Activated naive CD4-positive, alpha-beta T cell treated with anti-CD3 and anti-CD28 coated beads for 36 hours (primary cell): Measurements from ENCODE around the gene FGGY. TPM values are rescaled to one million over a fixed set of nuclear protein-coding genes. Genes with fewer than 3 reads are reported as not detected.

Experiments
- CTCF ChIA-PET: fragments of 350-600 bp; sonication (Branson Sonifier 250); formaldehyde crosslinking; loops from one replicate; lab custom pipeline; 2021; ENCODE audit warnings: antibody characterized with exemption; lab: Charles Lee
- DNase-seq: peaks from one replicate; pipeline ENCODE4 v3.0.0-alpha.2; 2020
- H3K27ac Mint-ChIP-seq: one replicate; pipeline ENCODE4 v1.8.0; 2021; ENCODE audit warnings: mild to moderate bottlenecking, mixed read lengths
- H3K27me3 Mint-ChIP-seq: one replicate; pipeline ENCODE4 v1.8.0; 2021; ENCODE audit warnings: low read depth, mixed read lengths
- H3K36me3 Mint-ChIP-seq: one replicate; pipeline ENCODE4 v1.8.0; 2021; ENCODE audit warnings: low read depth, mixed read lengths
- H3K4me1 Mint-ChIP-seq: one replicate; pipeline ENCODE4 v1.8.0; 2021; ENCODE audit warnings: low read depth, mixed read lengths
- H3K4me3 Mint-ChIP-seq: one replicate; pipeline ENCODE4 v1.8.0; 2021; ENCODE audit warnings: mild to moderate bottlenecking, moderate library complexity, mixed read lengths
- H3K9me3 Mint-ChIP-seq: one replicate; pipeline ENCODE4 v1.8.0; 2021; ENCODE audit warnings: mixed read lengths
- intact Hi-C: fragments of 100-400 bp; cut with micrococcal nuclease; formaldehyde crosslinking; loops from one replicate; pipeline ENCODE4 v1.15.1; 2023
- total RNA-seq, 2 experiments: library from RNA; stranded (reverse); gene quantifications; one replicate each; pipeline ENCODE4 v1.2.3, GENCODE V29; 2021

FGGY gene
- total RNA-seq, 2 experiments from 2014 or later, result 9.8 to 10.9 TPM

DNA sequence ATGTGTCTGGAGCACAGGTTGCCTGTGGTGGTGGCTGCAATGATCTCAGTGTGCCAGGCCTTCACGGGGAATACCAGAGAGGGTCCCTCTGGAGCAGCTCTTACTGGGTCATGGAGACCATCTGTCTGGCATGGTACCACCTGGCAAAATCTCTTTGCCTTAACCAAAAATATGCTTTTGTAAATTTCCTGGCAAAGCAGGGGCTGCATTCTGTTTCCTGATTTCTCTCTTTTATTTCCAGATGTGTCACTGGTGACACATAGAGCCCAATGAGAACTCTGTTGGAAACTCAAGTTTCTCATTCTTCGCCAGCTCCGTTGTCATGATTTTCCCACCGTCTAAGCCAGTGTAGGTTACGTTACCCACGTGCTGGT is 136.5 kb downstream of the FGGY start:
- Mint-ChIP-seq H3K27me3 (no peaks in the 10 kb centered on the region), H3K4me1 (peaks cover 17% of the 10 kb centered on the region), H3K9me3 (no peaks in the 10 kb centered on the region), H3K27ac (no peak overlapping the region), H3K4me3 (no peak overlapping the region), H3K36me3 (no peaks in the 10 kb centered on the region)
- intact Hi-C loops, result loop anchor here (5.0 kb wide), 1 partner anchor 101 kb away; no protein-coding TSS in a partner anchor
- no peak for DNase-seq
- CTCF ChIA-PET, result no interaction called here

- no peaks in the 10 kb centered on the region for H3K9me3 Mint-ChIP-seq
- intact Hi-C loops, result loop anchor here (5.0 kb wide), 1 partner anchor 102 kb away; no protein-coding TSS in a partner anchor
Observed at GRCh38 chr1:59434336-59434735, 137.4 kb downstream of the FGGY start.

DNA sequence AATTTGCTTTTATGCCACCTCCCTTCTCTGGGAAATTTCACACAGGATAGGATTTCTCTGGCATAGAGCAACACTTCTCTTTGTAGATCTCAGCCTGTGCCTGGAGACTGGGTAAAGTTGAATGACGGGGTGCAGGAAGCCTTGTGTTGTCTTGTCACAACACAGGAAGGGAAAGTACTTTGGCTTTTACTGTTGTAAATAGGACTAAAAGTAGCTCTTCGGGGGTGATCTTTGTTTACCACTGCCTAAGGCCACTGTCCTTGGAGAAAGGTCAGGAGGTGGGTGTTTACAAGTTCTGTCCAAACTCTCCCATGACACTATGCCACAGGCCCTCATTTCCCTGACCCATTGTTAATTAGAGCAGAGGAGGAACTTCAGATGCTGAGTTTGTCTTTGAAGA is 139.7 kb downstream of the FGGY start:
- Mint-ChIP-seq H3K4me3 (no peak overlapping the region), H3K9me3 (no peaks in the 10 kb centered on the region), H3K36me3 (no peaks in the 10 kb centered on the region), H3K27ac (no peak overlapping the region), H3K27me3 (no peaks in the 10 kb centered on the region), H3K4me1 (peaks cover 17% of the 10 kb centered on the region)
- DNase-seq, result no peak
- CTCF ChIA-PET, result no interaction called here
- intact Hi-C loops, result no loop called here

More at GRCh38 chr1:59434336-59434735, 137.4 kb downstream of the FGGY start:
- CTCF ChIA-PET, result no interaction called here
- Mint-ChIP-seq H3K4me3 (no peak overlapping the region), H3K4me1 (peaks cover 17% of the 10 kb centered on the region), H3K27ac (no peak overlapping the region), H3K36me3 (no peaks in the 10 kb centered on the region), H3K27me3 (no peaks in the 10 kb centered on the region)
- no peak for DNase-seq

GRCh38 chr1:59438058-59438560 is 141.2 kb downstream of the FGGY start:
- Mint-ChIP-seq H3K9me3 (no peaks in the 10 kb centered on the region), H3K36me3 (no peaks in the 10 kb centered on the region), H3K27me3 (no peaks in the 10 kb centered on the region), H3K4me1 (peaks cover 5% of the 10 kb centered on the region), H3K27ac (no peak overlapping the region), H3K4me3 (no peak overlapping the region)
- CTCF ChIA-PET, result no interaction called here
- DNase-seq, result no peak
- intact Hi-C loops, result no loop called here

DNA sequence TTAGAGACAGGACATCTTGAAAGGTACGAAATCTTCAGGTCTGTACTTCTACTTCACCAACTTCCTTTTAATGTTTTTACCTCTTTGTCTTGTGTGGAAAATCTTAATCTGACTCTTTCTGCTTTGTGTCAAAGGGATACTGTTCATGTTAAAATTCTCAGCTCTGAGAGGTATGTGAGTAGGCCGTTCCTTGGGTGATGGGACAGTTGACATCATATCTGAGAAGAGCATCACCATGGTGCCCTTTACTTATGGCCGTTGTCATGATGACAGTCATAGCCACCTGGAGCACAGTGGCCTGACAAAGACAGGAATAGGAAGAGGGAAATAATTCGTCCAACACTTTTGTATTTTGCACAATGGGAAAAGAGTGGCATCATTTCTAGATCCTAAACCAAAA is 145.6 kb downstream of the FGGY start:
- CTCF ChIA-PET, result no interaction called here
- H3K9me3 Mint-ChIP-seq, result no peaks in the 10 kb centered on the region
- intact Hi-C loops, result no loop called here
- no peak overlapping the region for H3K27ac Mint-ChIP-seq
- DNase-seq, result no peak
- H3K27me3 Mint-ChIP-seq, result no peaks in the 10 kb centered on the region
- H3K36me3 Mint-ChIP-seq, result no peaks in the 10 kb centered on the region
- H3K4me1 Mint-ChIP-seq, result no peaks in the 10 kb centered on the region
- H3K4me3 Mint-ChIP-seq, result no peak overlapping the region

DNA sequence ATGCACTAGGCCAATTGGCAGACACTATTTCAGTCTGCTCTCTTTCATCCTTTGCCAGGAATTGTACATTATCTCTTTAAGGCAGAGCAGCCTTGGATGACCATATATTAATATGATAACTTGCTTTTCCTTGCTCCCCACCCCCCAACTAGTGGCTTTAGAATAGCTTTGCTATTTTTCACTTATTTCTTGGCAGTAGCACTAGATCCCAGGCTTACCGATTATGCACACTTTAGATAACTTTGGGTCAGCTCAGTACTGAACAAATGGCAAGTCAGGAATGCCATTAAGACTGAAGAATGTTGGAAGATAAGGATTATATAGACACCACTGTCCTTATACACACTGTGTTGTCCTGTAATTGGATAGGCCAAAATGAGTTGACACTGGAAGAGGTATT is 146.4 kb downstream of the FGGY start:
- no peaks in the 10 kb centered on the region for H3K4me1 Mint-ChIP-seq
- CTCF ChIA-PET, result no interaction called here

GRCh38 chr1:59444520-59444919 is 147.6 kb downstream of the FGGY start:
- Mint-ChIP-seq H3K4me3 (no peak overlapping the region), H3K27me3 (no peaks in the 10 kb centered on the region), H3K4me1 (no peaks in the 10 kb centered on the region), H3K9me3 (no peaks in the 10 kb centered on the region), H3K27ac (no peak overlapping the region), H3K36me3 (no peaks in the 10 kb centered on the region)
- CTCF ChIA-PET, result no interaction called here
- no peak for DNase-seq
- intact Hi-C loops, result no loop called here

More for the DNA sequence above, 146.4 kb downstream of the FGGY start:
- no peaks in the 10 kb centered on the region for H3K9me3 Mint-ChIP-seq
- no peaks in the 10 kb centered on the region for H3K36me3 Mint-ChIP-seq
- DNase-seq, result no peak
- H3K27me3 Mint-ChIP-seq, result no peaks in the 10 kb centered on the region
- H3K4me3 Mint-ChIP-seq, result no peak overlapping the region
- intact Hi-C loops, result no loop called here
- no peak overlapping the region for H3K27ac Mint-ChIP-seq

- CTCF ChIA-PET, result no interaction called here
- Mint-ChIP-seq H3K36me3 (no peaks in the 10 kb centered on the region), H3K27ac (no peak overlapping the region), H3K9me3 (no peaks in the 10 kb centered on the region), H3K4me1 (no peaks in the 10 kb centered on the region), H3K27me3 (no peaks in the 10 kb centered on the region), H3K4me3 (no peak overlapping the region)
- intact Hi-C loops, result no loop called here
- DNase-seq, result no peak
Observed at GRCh38 chr1:59445040-59445439, 148.1 kb downstream of the FGGY start.

DNA sequence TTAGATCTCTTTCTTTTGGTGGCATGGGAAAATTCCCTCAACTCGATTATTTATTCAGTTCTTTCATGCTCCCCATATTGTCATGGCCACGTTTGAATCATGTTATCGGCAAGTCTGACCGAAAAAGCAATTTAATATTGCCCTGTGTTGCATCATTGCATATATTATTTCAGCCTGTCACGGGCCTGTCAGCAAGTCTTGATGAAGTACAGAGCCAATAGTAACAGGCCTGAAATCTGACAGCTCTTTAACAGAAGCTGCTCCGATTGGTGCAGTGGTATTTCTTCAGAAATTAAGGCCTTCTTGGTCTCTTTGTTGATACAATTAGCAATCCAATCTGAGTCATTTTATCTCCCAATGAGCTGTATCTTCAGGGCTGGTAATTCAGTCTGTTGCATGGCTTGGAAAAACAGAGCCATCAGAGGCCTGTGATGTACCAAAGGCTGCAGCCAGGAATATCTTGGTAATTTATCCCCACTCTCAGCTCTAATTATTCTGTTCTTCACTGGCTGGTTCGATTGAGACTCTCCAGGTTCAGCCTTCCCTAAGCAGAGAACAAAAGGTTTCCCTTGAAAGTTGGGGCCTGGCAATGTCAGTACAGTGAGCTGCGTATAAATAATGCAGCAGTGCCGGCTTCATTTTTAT is 149.5 kb downstream of the FGGY start:
- no peaks in the 10 kb centered on the region for H3K36me3 Mint-ChIP-seq
- no peaks in the 10 kb centered on the region for H3K4me1 Mint-ChIP-seq
- no peak overlapping the region for H3K4me3 Mint-ChIP-seq
- DNase-seq, result no peak
- no peaks in the 10 kb centered on the region for H3K9me3 Mint-ChIP-seq
- no peak overlapping the region for H3K27ac Mint-ChIP-seq
- intact Hi-C loops, result no loop called here
- H3K27me3 Mint-ChIP-seq, result no peaks in the 10 kb centered on the region
- CTCF ChIA-PET, result no interaction called here

DNA sequence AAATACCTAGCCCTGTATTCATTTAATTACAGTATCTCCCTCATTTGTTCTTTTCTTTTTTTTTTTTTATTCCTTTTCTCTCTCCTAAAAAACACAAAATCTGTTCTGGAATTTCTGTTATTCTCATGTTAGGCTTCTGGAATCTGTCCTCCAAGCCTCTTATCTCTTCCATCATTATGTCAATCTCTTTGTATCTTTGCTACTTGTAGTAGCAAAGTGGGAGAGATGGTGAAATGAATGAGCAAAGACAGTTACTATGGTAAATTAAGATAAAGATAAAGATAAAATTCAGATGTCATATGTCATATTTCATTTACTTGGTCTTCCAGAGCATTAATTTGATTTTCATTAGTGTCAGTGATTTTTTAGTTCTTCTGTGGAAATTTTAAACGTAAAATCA is 155.1 kb downstream of the FGGY start:
- no peak overlapping the region for H3K4me3 Mint-ChIP-seq
- no peak overlapping the region for H3K27ac Mint-ChIP-seq
- H3K9me3 Mint-ChIP-seq, result no peaks in the 10 kb centered on the region
- H3K36me3 Mint-ChIP-seq, result peaks cover 2% of the 10 kb centered on the region
- CTCF ChIA-PET, result interaction anchor here (0.6 kb wide), 1 partner anchor 124 kb away, joined by 3 read pairs; no protein-coding TSS in a partner anchor
- DNase-seq, result no peak
- no peaks in the 10 kb centered on the region for H3K4me1 Mint-ChIP-seq
- intact Hi-C loops, result no loop called here
- no peaks in the 10 kb centered on the region for H3K27me3 Mint-ChIP-seq

- Mint-ChIP-seq H3K4me3 (no peak overlapping the region), H3K9me3 (no peaks in the 10 kb centered on the region), H3K27ac (no peak overlapping the region), H3K36me3 (peaks cover 3% of the 10 kb centered on the region), H3K27me3 (no peaks in the 10 kb centered on the region), H3K4me1 (no peaks in the 10 kb centered on the region)
- CTCF ChIA-PET, result no interaction called here
- DNase-seq, result no peak
- intact Hi-C loops, result no loop called here
Observed at GRCh38 chr1:59452559-59452958, 155.7 kb downstream of the FGGY start.

GRCh38 chr1:59453297-59453968 is 156.5 kb downstream of the FGGY start:
- CTCF ChIA-PET, result no interaction called here
- H3K27ac Mint-ChIP-seq, result no peak overlapping the region
- no peak overlapping the region for H3K4me3 Mint-ChIP-seq
- intact Hi-C loops, result no loop called here
- H3K36me3 Mint-ChIP-seq, result peaks cover 3% of the 10 kb centered on the region
- H3K9me3 Mint-ChIP-seq, result no peaks in the 10 kb centered on the region
- H3K4me1 Mint-ChIP-seq, result no peaks in the 10 kb centered on the region
- H3K27me3 Mint-ChIP-seq, result no peaks in the 10 kb centered on the region
- DNase-seq, result no peak

DNA sequence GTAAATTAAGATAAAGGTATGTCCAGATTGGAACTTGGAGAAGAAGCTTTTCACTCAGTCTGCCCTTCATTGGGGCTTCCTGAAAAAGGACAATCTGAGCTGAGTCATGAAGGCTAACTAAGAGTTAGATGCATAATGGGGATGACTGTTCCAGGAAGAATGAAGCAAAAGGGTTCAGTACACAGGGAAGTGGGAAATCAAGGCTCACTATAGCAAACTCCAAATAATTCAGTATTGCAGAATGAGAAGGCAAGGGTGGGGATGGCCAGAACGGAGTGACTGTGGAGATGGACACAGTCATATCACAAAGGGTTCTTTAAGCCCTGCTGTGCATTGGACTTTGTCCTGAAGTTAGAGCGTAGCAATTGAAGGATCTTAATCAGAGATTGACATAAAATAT is 158.3 kb downstream of the FGGY start:
- DNase-seq, result no peak
- Mint-ChIP-seq H3K36me3 (peaks cover 8% of the 10 kb centered on the region), H3K27ac (no peak overlapping the region), H3K4me3 (no peak overlapping the region), H3K4me1 (no peaks in the 10 kb centered on the region), H3K9me3 (peaks cover 4% of the 10 kb centered on the region), H3K27me3 (no peaks in the 10 kb centered on the region)
- intact Hi-C loops, result no loop called here
- CTCF ChIA-PET, result no interaction called here
